Neutrophil (primary cell): ENCODE results near the gene BMP8B.

Source experiments
- H3K27ac ChIP-seq: fragments of 200-600 bp; sonication (generic); 2 replicates; pipeline ENCODE4 v1.5.1; 2016; ENCODE audit warnings: mild to moderate bottlenecking, moderate library complexity
- H3K27me3 ChIP-seq: fragments of 200-600 bp; sonication (generic); 2 replicates; pipeline ENCODE4 v1.6.0; 2016; ENCODE audit warnings: mild to moderate bottlenecking
- H3K36me3 ChIP-seq: fragments of 200-600 bp; sonication (generic); 2 replicates; pipeline ENCODE4 v1.5.1; 2017
- H3K4me1 ChIP-seq, 2 experiments: fragments of 200-600 bp in 1 of 2; sonication (generic) in 1 of 2; 1 replicate in 1 of 2; 2 replicates in 1 of 2; pipeline versions ENCODE4 v1.5.1 to v1.6.1; 2013 to 2016; ENCODE audit warnings: low read depth in 1 of 2, low read length in 1 of 2, mild to moderate bottlenecking in 1 of 2, moderate library complexity in 1 of 2; ENCODE audit not compliant: control insufficient read depth in 1 of 2, insufficient read depth in 1 of 2
- H3K4me3 ChIP-seq, 2 experiments: fragments of 200-600 bp in 1 of 2; sonication (generic) in 1 of 2; 1 replicate in 1 of 2; 2 replicates in 1 of 2; pipeline ENCODE4 v1.5.1; 2013 to 2016; ENCODE audit warnings: low read depth in 1 of 2, low read length in 1 of 2, mild to moderate bottlenecking in 1 of 2, moderate library complexity in 1 of 2
- H3K9me3 ChIP-seq: fragments of 200-600 bp; sonication (generic); 2 replicates; pipeline ENCODE4 v1.5.1; 2016
- TF ChIP-seq, protein P1 (sequence below): fragments of 200-600 bp; sonication (generic); IDR thresholded peaks from 2 replicates; pipeline ENCODE4 v1.5.1; 2016; ENCODE audit warnings: antibody characterized with exemption

Gene BMP8B

GRCh38 chr1:39721664-39722063, 67.0 kb downstream of the BMP8B start:
- H3K27ac ChIP-seq = no peak overlapping the region
- no peaks in the 10 kb centered on the region for H3K36me3 ChIP-seq
- H3K4me1 ChIP-seq = peaks cover 15 to 21% of the 10 kb centered on the region in 2 experiments
- H3K27me3 ChIP-seq = peaks cover 60% of the 10 kb centered on the region
- H3K9me3 ChIP-seq = no peaks in the 10 kb centered on the region
- H3K4me3 ChIP-seq = no peak overlapping the region
- TF ChIP-seq, protein P1, sequence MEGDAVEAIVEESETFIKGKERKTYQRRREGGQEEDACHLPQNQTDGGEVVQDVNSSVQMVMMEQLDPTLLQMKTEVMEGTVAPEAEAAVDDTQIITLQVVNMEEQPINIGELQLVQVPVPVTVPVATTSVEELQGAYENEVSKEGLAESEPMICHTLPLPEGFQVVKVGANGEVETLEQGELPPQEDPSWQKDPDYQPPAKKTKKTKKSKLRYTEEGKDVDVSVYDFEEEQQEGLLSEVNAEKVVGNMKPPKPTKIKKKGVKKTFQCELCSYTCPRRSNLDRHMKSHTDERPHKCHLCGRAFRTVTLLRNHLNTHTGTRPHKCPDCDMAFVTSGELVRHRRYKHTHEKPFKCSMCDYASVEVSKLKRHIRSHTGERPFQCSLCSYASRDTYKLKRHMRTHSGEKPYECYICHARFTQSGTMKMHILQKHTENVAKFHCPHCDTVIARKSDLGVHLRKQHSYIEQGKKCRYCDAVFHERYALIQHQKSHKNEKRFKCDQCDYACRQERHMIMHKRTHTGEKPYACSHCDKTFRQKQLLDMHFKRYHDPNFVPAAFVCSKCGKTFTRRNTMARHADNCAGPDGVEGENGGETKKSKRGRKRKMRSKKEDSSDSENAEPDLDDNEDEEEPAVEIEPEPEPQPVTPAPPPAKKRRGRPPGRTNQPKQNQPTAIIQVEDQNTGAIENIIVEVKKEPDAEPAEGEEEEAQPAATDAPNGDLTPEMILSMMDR = no peak

- no peaks in the 10 kb centered on the region for H3K36me3 ChIP-seq
- H3K4me3 ChIP-seq = no peak overlapping the region
- H3K27me3 ChIP-seq = peaks cover 47% of the 10 kb centered on the region
- H3K9me3 ChIP-seq = no peaks in the 10 kb centered on the region
- H3K27ac ChIP-seq = no peak overlapping the region
- TF ChIP-seq, protein P1 = peak; percentile 70
- peaks cover 22 to 34% of the 10 kb centered on the region in 2 experiments for H3K4me1 ChIP-seq
These were observed 68.3 kb downstream of the BMP8B start for GRCh38 chr1:39720094-39720999.

- Histone ChIP-seq H3K4me3 (no peak overlapping the region), H3K36me3 (no peaks in the 10 kb centered on the region), H3K9me3 (no peaks in the 10 kb centered on the region), H3K4me1 (peaks cover 46 to 57% of the 10 kb centered on the region in 2 experiments), H3K27me3 (peaks cover 21% of the 10 kb centered on the region), H3K27ac (no peak overlapping the region)
- TF ChIP-seq, protein P1 = no peak
These were observed 70.9 kb downstream of the BMP8B start for GRCh38 chr1:39717809-39718208.

- Histone ChIP-seq H3K4me3 (no peak overlapping the region), H3K4me1 (peaks cover 51 to 62% of the 10 kb centered on the region in 2 experiments), H3K36me3 (no peaks in the 10 kb centered on the region), H3K27ac (peak overlapping the region; percentile 78), H3K27me3 (no peaks in the 10 kb centered on the region), H3K9me3 (no peaks in the 10 kb centered on the region)
- TF ChIP-seq, protein P1 = no peak
These were observed 75.1 kb downstream of the BMP8B start for GRCh38 chr1:39713557-39713956.

- no peaks in the 10 kb centered on the region for H3K36me3 ChIP-seq
- no peak overlapping the region for H3K4me3 ChIP-seq
- H3K9me3 ChIP-seq = no peaks in the 10 kb centered on the region
- no peak overlapping the region for H3K27ac ChIP-seq
- H3K4me1 ChIP-seq = peaks cover 48 to 63% of the 10 kb centered on the region in 2 experiments
- TF ChIP-seq, protein P1 = no peak
- no peaks in the 10 kb centered on the region for H3K27me3 ChIP-seq
These were observed 76.7 kb downstream of the BMP8B start for GRCh38 chr1:39711966-39712340.
